Activated CD8-positive, alpha-beta memory T cell treated with anti-CD3 and anti-CD28 coated beads, Interleukin-2, amount 10 ng/mL, durations not matched to agents 7 days and 5 days (primary cell): ENCODE results near the gene UBASH3A. TPM values are rescaled to one million over a fixed set of nuclear protein-coding genes. Genes with fewer than 3 reads are reported as not detected.

Experiments used
- ATAC-seq: fragments of 150-1000 bp; cut with Tn5 transposase; one replicate; pipeline ENCODE4 v1.10.0; 2021; ENCODE audit warnings: moderate library complexity
- CTCF ChIA-PET: fragments of 350-600 bp; sonication (Branson Sonifier 250); formaldehyde crosslinking; loops from one replicate; lab custom pipeline; 2021; ENCODE audit warnings: antibody characterized with exemption; lab: Charles Lee
- DNase-seq: peaks from one replicate; pipeline ENCODE4 v3.0.0-alpha.2; 2020
- H3K27ac Mint-ChIP-seq: one replicate; pipeline ENCODE4 v1.8.0; 2021; ENCODE audit warnings: mild to moderate bottlenecking, mixed read lengths
- H3K27me3 Mint-ChIP-seq: one replicate; pipeline ENCODE4 v1.8.0; 2021; ENCODE audit warnings: mixed read lengths
- H3K36me3 Mint-ChIP-seq: one replicate; pipeline ENCODE4 v1.8.0; 2021; ENCODE audit warnings: mild to moderate bottlenecking, mixed read lengths
- H3K4me1 Mint-ChIP-seq: one replicate; pipeline ENCODE4 v1.8.0; 2021; ENCODE audit warnings: mixed read lengths
- H3K4me3 Mint-ChIP-seq: one replicate; pipeline ENCODE4 v1.8.0; 2021; ENCODE audit warnings: mild to moderate bottlenecking, moderate library complexity, mixed read lengths
- H3K9me3 Mint-ChIP-seq: one replicate; pipeline ENCODE4 v1.8.0; 2022; ENCODE audit warnings: low read depth, mixed read lengths
- total RNA-seq, 2 experiments: library from RNA; stranded (reverse); gene quantifications; one replicate each; pipeline ENCODE4 v1.2.3, GENCODE V29; 2021

UBASH3A gene
- 10 to 100 TPM; 75.3 to 89.5 TPM for total RNA-seq

GRCh38 chr21:42403611-42404231 lies at the start of gene UBASH3A:
Gene UBASH3A, plus strand, starts transcription at chr21:42403902. Its CDS starts 44 bp downstream, at chr21:42403946.
- peak within 1 kb of the TSS; percentile 96 for H3K4me3 Mint-ChIP-seq
- ATAC-seq: peak; percentile 52
- H3K27me3 Mint-ChIP-seq: no peaks in the 10 kb centered on the region
- CTCF ChIA-PET: interaction anchor here (0.8 to 4.1 kb wide), 16 partner anchors 10 to 170 kb away, joined by 3 to 28 read pairs (median 8); no protein-coding TSS in a partner anchor
- peaks cover 7% of the 10 kb centered on the region for H3K9me3 Mint-ChIP-seq
- H3K4me1 Mint-ChIP-seq: peaks cover 57% of the 10 kb centered on the region
- DNase-seq: peak; percentile 74
- H3K36me3 Mint-ChIP-seq: peaks cover 56% of the 10 kb centered on the region
- peak within 1 kb of the TSS; percentile 99 for H3K27ac Mint-ChIP-seq

GRCh38 chr21:42356046-42356445 lies 47.7 kb upstream of the UBASH3A start:
- Mint-ChIP-seq H3K4me3 (no peak overlapping the region), H3K36me3 (peaks cover 1% of the 10 kb centered on the region), H3K27ac (no peak overlapping the region), H3K27me3 (peaks cover 3% of the 10 kb centered on the region), H3K9me3 (peaks cover 7% of the 10 kb centered on the region), H3K4me1 (no peaks in the 10 kb centered on the region)
- ATAC-seq (no peak), DNase-seq (no peak)
- CTCF ChIA-PET: no interaction called here

GRCh38 chr21:42356650-42357049 lies 47.1 kb upstream of the UBASH3A start:
- Mint-ChIP-seq H3K27ac (no peak overlapping the region), H3K9me3 (peaks cover 7% of the 10 kb centered on the region), H3K4me3 (no peak overlapping the region), H3K27me3 (peaks cover 3% of the 10 kb centered on the region), H3K36me3 (peaks cover 1% of the 10 kb centered on the region), H3K4me1 (no peaks in the 10 kb centered on the region)
- CTCF ChIA-PET: no interaction called here
- ATAC-seq: no peak
- DNase-seq: no peak

- H3K9me3 Mint-ChIP-seq: peaks cover 7% of the 10 kb centered on the region
- H3K4me3 Mint-ChIP-seq: no peak overlapping the region
- H3K36me3 Mint-ChIP-seq: peaks cover 1% of the 10 kb centered on the region
- CTCF ChIA-PET: no interaction called here
- ATAC-seq: no peak
- no peak overlapping the region for H3K27ac Mint-ChIP-seq
- DNase-seq: no peak
- no peaks in the 10 kb centered on the region for H3K4me1 Mint-ChIP-seq
- H3K27me3 Mint-ChIP-seq: peaks cover 6% of the 10 kb centered on the region
Measured at GRCh38 chr21:42357307-42357706, 46.4 kb upstream of the UBASH3A start.

GRCh38 chr21:42358261-42358660 lies 45.4 kb upstream of the UBASH3A start:
- no peak overlapping the region for H3K27ac Mint-ChIP-seq
- H3K4me3 Mint-ChIP-seq: no peak overlapping the region

GRCh38 chr21:42358937-42359336 lies 44.8 kb upstream of the UBASH3A start:
- Mint-ChIP-seq H3K36me3 (peaks cover 1% of the 10 kb centered on the region), H3K4me1 (peaks cover 4% of the 10 kb centered on the region), H3K27me3 (peaks cover 12% of the 10 kb centered on the region), H3K9me3 (peaks cover 7% of the 10 kb centered on the region), H3K27ac (no peak overlapping the region), H3K4me3 (no peak overlapping the region)
- DNase-seq: no peak
- CTCF ChIA-PET: interaction anchor here (0.8 kb wide), 1 partner anchor 90 kb away, joined by 3 read pairs; no protein-coding TSS in a partner anchor
- ATAC-seq: no peak

More at GRCh38 chr21:42358261-42358660, 45.4 kb upstream of the UBASH3A start:
- CTCF ChIA-PET: interaction anchor here (0.8 kb wide), 1 partner anchor 91 kb away, joined by 3 read pairs; no protein-coding TSS in a partner anchor
- DNase-seq: no peak
- Mint-ChIP-seq H3K27me3 (peaks cover 11% of the 10 kb centered on the region), H3K9me3 (peaks cover 7% of the 10 kb centered on the region), H3K36me3 (peaks cover 1% of the 10 kb centered on the region), H3K4me1 (peaks cover 4% of the 10 kb centered on the region)
- no peak for ATAC-seq

- peaks cover 1% of the 10 kb centered on the region for H3K36me3 Mint-ChIP-seq
- H3K27ac Mint-ChIP-seq: no peak overlapping the region
- peaks cover 4% of the 10 kb centered on the region for H3K4me1 Mint-ChIP-seq
- CTCF ChIA-PET: interaction anchor here (1.1 to 1.6 kb wide), 5 partner anchors 21 to 90 kb away, joined by 3 to 8 read pairs (median 4); no protein-coding TSS in a partner anchor
- H3K9me3 Mint-ChIP-seq: peaks cover 2% of the 10 kb centered on the region
- ATAC-seq: no peak
- no peak for DNase-seq
- H3K4me3 Mint-ChIP-seq: no peak overlapping the region
- peaks cover 16% of the 10 kb centered on the region for H3K27me3 Mint-ChIP-seq
Measured at GRCh38 chr21:42360317-42360716, 43.4 kb upstream of the UBASH3A start.

GRCh38 chr21:42361286-42361685 lies 42.4 kb upstream of the UBASH3A start:
- ATAC-seq: no peak

GRCh38 chr21:42362198-42362597 lies 41.5 kb upstream of the UBASH3A start:
- Mint-ChIP-seq H3K27ac (no peak overlapping the region), H3K9me3 (peaks cover 2% of the 10 kb centered on the region)

More at GRCh38 chr21:42361286-42361685, 42.4 kb upstream of the UBASH3A start:
- H3K9me3 Mint-ChIP-seq: peaks cover 2% of the 10 kb centered on the region
- H3K27me3 Mint-ChIP-seq: peaks cover 14% of the 10 kb centered on the region
- H3K36me3 Mint-ChIP-seq: peaks cover 1% of the 10 kb centered on the region
- CTCF ChIA-PET: interaction anchor here (1.1 to 1.6 kb wide), 5 partner anchors 20 to 89 kb away, joined by 3 to 8 read pairs (median 4); no protein-coding TSS in a partner anchor
- DNase-seq: no peak
- no peak overlapping the region for H3K27ac Mint-ChIP-seq
- H3K4me1 Mint-ChIP-seq: peaks cover 4% of the 10 kb centered on the region
- no peak overlapping the region for H3K4me3 Mint-ChIP-seq

GRCh38 chr21:42362700-42363099 lies 41.0 kb upstream of the UBASH3A start:
- Mint-ChIP-seq H3K4me1 (peaks cover 4% of the 10 kb centered on the region), H3K4me3 (no peak overlapping the region), H3K27ac (no peak overlapping the region), H3K9me3 (no peaks in the 10 kb centered on the region), H3K27me3 (peaks cover 14% of the 10 kb centered on the region), H3K36me3 (peaks cover 1% of the 10 kb centered on the region)
- ATAC-seq (no peak), DNase-seq (no peak)
- CTCF ChIA-PET: interaction anchor here (2.4 kb wide), 1 partner anchor 53 kb away, joined by 6 read pairs; no protein-coding TSS in a partner anchor

More at GRCh38 chr21:42362198-42362597, 41.5 kb upstream of the UBASH3A start:
- H3K36me3 Mint-ChIP-seq: peaks cover 1% of the 10 kb centered on the region
- H3K4me1 Mint-ChIP-seq: peaks cover 4% of the 10 kb centered on the region
- no peak overlapping the region for H3K4me3 Mint-ChIP-seq
- DNase-seq (no peak), ATAC-seq (no peak)
- peaks cover 14% of the 10 kb centered on the region for H3K27me3 Mint-ChIP-seq
- CTCF ChIA-PET: interaction anchor here (2.4 kb wide), 1 partner anchor 52 kb away, joined by 6 read pairs; no protein-coding TSS in a partner anchor

- DNase-seq (no peak), ATAC-seq (no peak)
- H3K27me3 Mint-ChIP-seq: peaks cover 14% of the 10 kb centered on the region
- no peak overlapping the region for H3K27ac Mint-ChIP-seq
- H3K4me1 Mint-ChIP-seq: peaks cover 9% of the 10 kb centered on the region
- H3K9me3 Mint-ChIP-seq: no peaks in the 10 kb centered on the region
- CTCF ChIA-PET: interaction anchor here (0.7 to 2.4 kb wide), 2 partner anchors 53 to 532 kb away, joined by 3 to 6 read pairs; no protein-coding TSS in a partner anchor
- H3K36me3 Mint-ChIP-seq: peaks cover 1% of the 10 kb centered on the region
- no peak overlapping the region for H3K4me3 Mint-ChIP-seq
Measured at GRCh38 chr21:42363312-42363711, 40.4 kb upstream of the UBASH3A start.

GRCh38 chr21:42364304-42364865 lies 39.3 kb upstream of the UBASH3A start:
- CTCF ChIA-PET: interaction anchor here (1.5 to 2.4 kb wide), 2 partner anchors 27 to 54 kb away, joined by 3 to 6 read pairs; no protein-coding TSS in a partner anchor
- H3K27ac Mint-ChIP-seq: no peak overlapping the region
- no peak for ATAC-seq
- no peak for DNase-seq
- peaks cover 1% of the 10 kb centered on the region for H3K36me3 Mint-ChIP-seq
- H3K9me3 Mint-ChIP-seq: no peaks in the 10 kb centered on the region
- H3K4me1 Mint-ChIP-seq: peaks cover 11% of the 10 kb centered on the region
- no peak overlapping the region for H3K4me3 Mint-ChIP-seq
- peaks cover 14% of the 10 kb centered on the region for H3K27me3 Mint-ChIP-seq

GRCh38 chr21:42365770-42366169 lies 37.9 kb upstream of the UBASH3A start:
- Mint-ChIP-seq H3K27ac (no peak overlapping the region), H3K36me3 (no peaks in the 10 kb centered on the region), H3K9me3 (no peaks in the 10 kb centered on the region), H3K4me3 (no peak overlapping the region), H3K27me3 (peaks cover 14% of the 10 kb centered on the region), H3K4me1 (peaks cover 11% of the 10 kb centered on the region)
- CTCF ChIA-PET: interaction anchor here (1.5 kb wide), 1 partner anchor 28 kb away, joined by 3 read pairs; no protein-coding TSS in a partner anchor
- ATAC-seq (no peak), DNase-seq (no peak)
